ENCODE results near the gene AHDC1. TPM values are rescaled to one million over a fixed set of nuclear protein-coding genes. Genes with fewer than 3 reads are reported as not detected.

The AHDC1 gene
- total RNA-seq, 2 donors from 2014 or later, result 27.1 to 83.7 TPM

DNA sequence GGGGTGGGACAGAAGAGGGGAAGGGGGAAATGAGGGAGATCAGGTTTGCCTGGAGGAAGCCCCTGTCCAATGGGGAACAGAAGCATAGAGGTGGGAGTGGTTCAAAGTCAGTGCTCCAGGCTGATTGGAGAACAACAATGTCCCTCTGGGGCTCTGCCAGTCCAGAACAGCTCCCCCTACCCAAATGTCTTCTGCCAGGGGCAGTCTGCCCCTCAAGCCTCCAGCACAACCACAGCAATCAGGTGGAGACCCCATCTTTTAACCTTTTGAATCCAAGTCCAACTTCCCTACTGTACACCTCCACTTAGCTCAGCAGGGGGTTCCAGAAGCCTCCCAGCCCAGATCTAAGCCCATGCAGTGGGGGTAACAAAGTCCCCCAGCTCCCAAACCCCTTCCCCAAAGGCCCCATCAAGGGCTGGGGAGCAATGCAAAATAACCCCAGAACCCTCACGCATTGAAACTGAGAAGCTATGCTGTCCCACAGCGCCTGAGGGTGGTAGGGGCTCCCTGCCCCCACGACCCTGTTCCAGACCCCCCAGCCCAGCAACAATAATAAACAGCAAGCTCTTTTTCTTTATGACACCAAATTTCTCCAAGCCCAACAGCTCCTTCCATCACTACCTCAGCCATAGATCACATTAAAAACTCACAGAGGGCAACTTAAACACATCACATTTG, 3.3 kb downstream of the AHDC1 start:
- H3K27ac ChIP-seq, result peak overlapping the region; percentile 93 to 96
- TF ChIP-seq, protein P1, sequence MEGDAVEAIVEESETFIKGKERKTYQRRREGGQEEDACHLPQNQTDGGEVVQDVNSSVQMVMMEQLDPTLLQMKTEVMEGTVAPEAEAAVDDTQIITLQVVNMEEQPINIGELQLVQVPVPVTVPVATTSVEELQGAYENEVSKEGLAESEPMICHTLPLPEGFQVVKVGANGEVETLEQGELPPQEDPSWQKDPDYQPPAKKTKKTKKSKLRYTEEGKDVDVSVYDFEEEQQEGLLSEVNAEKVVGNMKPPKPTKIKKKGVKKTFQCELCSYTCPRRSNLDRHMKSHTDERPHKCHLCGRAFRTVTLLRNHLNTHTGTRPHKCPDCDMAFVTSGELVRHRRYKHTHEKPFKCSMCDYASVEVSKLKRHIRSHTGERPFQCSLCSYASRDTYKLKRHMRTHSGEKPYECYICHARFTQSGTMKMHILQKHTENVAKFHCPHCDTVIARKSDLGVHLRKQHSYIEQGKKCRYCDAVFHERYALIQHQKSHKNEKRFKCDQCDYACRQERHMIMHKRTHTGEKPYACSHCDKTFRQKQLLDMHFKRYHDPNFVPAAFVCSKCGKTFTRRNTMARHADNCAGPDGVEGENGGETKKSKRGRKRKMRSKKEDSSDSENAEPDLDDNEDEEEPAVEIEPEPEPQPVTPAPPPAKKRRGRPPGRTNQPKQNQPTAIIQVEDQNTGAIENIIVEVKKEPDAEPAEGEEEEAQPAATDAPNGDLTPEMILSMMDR (IDR thresholded peaks at IDR 0.05), result no peak
- no peak for TF ChIP-seq POLR2AphosphoS5 (IDR thresholded peaks at IDR 0.05)
- TF ChIP-seq POLR2A (IDR thresholded peaks at IDR 0.05), result no peak
- no peak for DNase-seq (ENCODE audit: low spot score)
- intact Hi-C loops (cut with DNase I), result loop anchor here (5.0 kb wide), 3 partner anchors 108 to 298 kb away; partner anchors contain the start of gene WASF2
- no peaks in the 10 kb centered on the region for H3K27me3 ChIP-seq (replicated peaks; ENCODE audit: insufficient read depth)
- 41% methylated on average over 3 of the region's 3 CpGs for WGBS
- H3K4me3 ChIP-seq, result no peak overlapping the region
- peaks cover 9% of the 10 kb centered on the region for H3K4me1 ChIP-seq (replicated peaks)
- H3K9me3 ChIP-seq, result no peaks in the 10 kb centered on the region
- no peaks in the 10 kb centered on the region for H3K36me3 ChIP-seq

DNA sequence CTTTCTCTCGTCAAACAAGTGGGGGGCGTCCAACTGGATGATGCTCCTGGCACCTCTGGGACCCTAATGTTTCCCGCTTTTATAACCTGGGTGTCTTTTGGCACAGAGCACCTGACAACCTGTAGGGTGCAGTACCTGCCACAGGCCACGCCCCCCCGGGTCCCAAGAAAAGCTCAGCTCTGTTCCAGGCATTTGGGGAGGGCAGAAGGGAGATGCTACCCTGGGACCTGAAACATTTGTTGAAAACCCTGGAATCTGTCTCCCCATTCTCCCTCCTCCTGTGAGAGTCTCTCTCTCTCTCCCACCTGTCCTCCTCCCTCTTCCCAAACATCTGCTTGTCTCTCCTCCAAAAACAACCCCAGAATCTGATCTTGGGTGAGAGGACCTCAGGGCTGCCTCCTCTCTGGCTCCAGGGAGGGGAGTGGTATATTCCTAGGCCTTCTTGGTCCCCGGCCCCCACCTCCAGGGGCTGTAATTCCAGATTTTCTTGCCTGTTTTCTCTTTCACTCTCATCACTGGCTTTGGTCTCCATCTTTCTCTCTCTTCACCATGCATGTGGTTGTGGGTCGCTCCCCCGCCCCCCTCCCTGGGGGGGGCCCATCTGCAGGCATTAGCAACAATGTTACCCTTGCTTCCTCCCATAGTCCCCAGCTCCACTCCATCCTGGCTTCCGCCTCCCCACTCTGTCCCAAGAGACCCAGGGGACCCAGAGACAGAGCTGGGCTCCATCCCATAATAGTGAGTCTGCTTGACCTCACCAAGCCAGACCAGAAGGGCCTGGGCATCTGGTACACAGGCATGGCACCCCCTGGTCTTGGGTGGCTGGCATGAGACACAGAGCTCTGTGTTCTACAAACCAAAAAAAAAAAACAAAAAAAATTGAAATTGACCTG, 4.1 kb downstream of the AHDC1 start:
- intact Hi-C loops (cut with DNase I), result loop anchor here (5.0 kb wide), 3 partner anchors 108 to 298 kb away; partner anchors contain the start of gene WASF2
- DNase-seq (ENCODE audit: low spot score), result no peak
- H3K36me3 ChIP-seq, result no peaks in the 10 kb centered on the region
- H3K4me1 ChIP-seq (replicated peaks), result peaks cover 9% of the 10 kb centered on the region
- 28% methylated on average over 9 of the region's 9 CpGs for WGBS
- H3K9me3 ChIP-seq, result no peaks in the 10 kb centered on the region
- no peak overlapping the region for H3K4me3 ChIP-seq
- no peaks in the 10 kb centered on the region for H3K27me3 ChIP-seq (replicated peaks; ENCODE audit: insufficient read depth)
- H3K27ac ChIP-seq, result peak overlapping the region; percentile 40 to 56
- no peak for TF ChIP-seq POLR2A (IDR thresholded peaks at IDR 0.05)
- TF ChIP-seq, protein P1 (IDR thresholded peaks at IDR 0.05), result no peak
- TF ChIP-seq POLR2AphosphoS5 (IDR thresholded peaks at IDR 0.05), result no peak

DNA sequence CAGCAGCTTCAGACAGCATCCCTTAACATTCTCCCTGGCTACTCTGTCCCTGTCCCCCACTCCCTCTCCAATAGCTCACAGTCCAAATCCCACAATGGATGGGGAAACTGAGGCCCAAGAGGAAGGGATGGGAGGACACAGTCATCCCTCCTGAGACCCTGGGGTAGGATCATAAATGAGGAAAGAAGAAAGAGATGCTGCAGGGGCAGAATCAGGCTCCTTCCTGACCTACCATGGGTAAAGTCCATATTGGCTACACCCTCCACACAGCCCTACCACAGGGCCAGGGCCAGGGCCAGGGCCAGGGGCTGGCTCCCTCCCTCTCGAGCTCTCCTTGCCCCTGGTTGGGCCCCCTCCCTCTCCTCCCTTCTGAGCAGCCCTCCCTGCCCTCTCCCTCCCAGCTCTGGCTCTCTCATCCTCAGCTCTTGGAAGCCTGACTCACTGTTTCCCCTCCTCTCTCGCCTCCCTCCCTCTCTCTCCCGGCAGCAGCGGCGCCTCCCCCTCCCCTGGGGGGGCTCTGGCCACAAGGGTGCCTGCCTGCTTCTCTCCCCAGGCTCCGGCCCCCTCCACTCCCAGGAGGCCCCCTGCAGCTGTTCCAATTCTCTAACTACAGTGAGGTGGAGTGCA, 4.9 kb downstream of the AHDC1 start:
- H3K4me1 ChIP-seq (replicated peaks), result peaks cover 9% of the 10 kb centered on the region
- intact Hi-C loops (cut with DNase I), result no loop called here
- H3K9me3 ChIP-seq, result no peaks in the 10 kb centered on the region
- H3K36me3 ChIP-seq, result no peaks in the 10 kb centered on the region
- peak overlapping the region; percentile 40 to 56 for H3K27ac ChIP-seq
- no peak overlapping the region for H3K4me3 ChIP-seq
- 10% methylated on average over 6 of the region's 6 CpGs for WGBS
- H3K27me3 ChIP-seq (replicated peaks; ENCODE audit: insufficient read depth), result no peaks in the 10 kb centered on the region
- DNase-seq (ENCODE audit: low spot score), result no peak
- no peak for TF ChIP-seq POLR2A (IDR thresholded peaks at IDR 0.05)

DNA sequence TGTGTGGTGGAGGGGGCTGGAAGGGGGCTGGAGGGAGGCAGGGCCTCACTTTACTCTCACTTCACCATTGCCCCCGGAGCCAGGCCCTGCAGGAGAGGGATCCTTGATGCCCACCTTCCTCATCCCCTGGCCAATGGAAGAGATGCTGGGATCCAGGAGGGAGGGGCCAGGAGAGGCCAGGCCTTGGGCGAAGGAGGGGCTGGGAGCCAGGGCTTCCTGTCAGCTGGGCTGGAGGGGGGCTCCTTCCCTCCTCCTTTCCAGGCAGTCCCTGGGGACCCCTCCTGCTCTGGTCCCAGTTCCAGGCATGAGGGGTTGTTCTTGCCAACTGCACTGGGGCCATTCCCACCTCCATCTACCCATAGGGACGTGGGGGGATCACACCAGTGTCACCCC, 5.7 kb downstream of the AHDC1 start:
- intact Hi-C loops (cut with DNase I), result no loop called here
- 37% methylated on average over 3 of the region's 3 CpGs for WGBS
- Histone ChIP-seq H3K36me3 (no peaks in the 10 kb centered on the region), H3K27ac (peak overlapping the region; percentile 40 to 56), H3K4me3 (no peak overlapping the region), H3K9me3 (no peaks in the 10 kb centered on the region), H3K27me3 (replicated peaks; ENCODE audit: insufficient read depth) (no peaks in the 10 kb centered on the region), H3K4me1 (replicated peaks) (peaks cover 9% of the 10 kb centered on the region)
- no peak for DNase-seq (ENCODE audit: low spot score)
- TF ChIP-seq POLR2AphosphoS5 (IDR thresholded peaks at IDR 0.05) (no peak), POLR2A (IDR thresholded peaks at IDR 0.05) (no peak)
- TF ChIP-seq, protein P1 (IDR thresholded peaks at IDR 0.05), result no peak

Data from prostate gland (tissue), 2 donors.